CD14-positive monocyte (primary cell): ENCODE results near the gene ZBED2. TPM values are rescaled to one million over a fixed set of nuclear protein-coding genes. Genes with fewer than 3 reads are reported as not detected.

ENCODE experiments used
- DNase-seq, 3 donors: peaks; one replicate each; pipeline ENCODE4 v3.0.0-alpha.2; 2011 to 2022
- H2AFZ ChIP-seq: 2 replicates; pipeline ENCODE4 v1.6.0; 2012; ENCODE audit warnings: mild to moderate bottlenecking, low read depth, low read length, inconsistent platforms; ENCODE audit not compliant: insufficient read depth, poor library complexity, severe bottlenecking
- H3K27ac ChIP-seq, 2 donors: 1 replicate in 1 of 2; 2 replicates in 1 of 2; pipeline ENCODE4 v1.5.1; 2012 to 2013; ENCODE audit warnings: low read length in 2 of 2, control low read depth in 1 of 2, inconsistent platforms in 1 of 2, low read depth in 1 of 2, mild to moderate bottlenecking in 1 of 2
- H3K27me3 ChIP-seq, 2 donors: one replicate each; pipeline versions ENCODE4 v1.6.0 to v1.6.1; 2011 to 2013; ENCODE audit warnings: low read length in 2 of 2; ENCODE audit not compliant: control insufficient read depth in 2 of 2, insufficient read depth in 2 of 2
- H3K36me3 ChIP-seq, 2 donors: replicated peaks in 1 of 2; 1 replicate in 1 of 2; 2 replicates in 1 of 2; pipeline versions ENCODE4 v1.5.1 to v1.6.1; 2012 to 2013; ENCODE audit warnings: low read length in 2 of 2, control low read depth in 1 of 2, inconsistent platforms in 1 of 2, mild to moderate bottlenecking in 1 of 2; ENCODE audit not compliant: insufficient read depth in 2 of 2, control insufficient read depth in 1 of 2
- H3K4me1 ChIP-seq, 2 donors: 1 replicate in 1 of 2; 2 replicates in 1 of 2; pipeline versions ENCODE4 v1.5.1 to v1.6.1; 2012 to 2013; ENCODE audit warnings: low read length in 2 of 2, control low read depth in 1 of 2, inconsistent platforms in 1 of 2, mild to moderate bottlenecking in 1 of 2, moderate library complexity in 1 of 2; ENCODE audit not compliant: insufficient read depth in 2 of 2, control insufficient read depth in 1 of 2
- H3K4me2 ChIP-seq: replicated peaks from 2 replicates; pipeline ENCODE3; 2012; ENCODE audit warnings: low read length, moderate library complexity, mild to moderate bottlenecking; ENCODE audit not compliant: poor library complexity, severe bottlenecking; ENCODE audit errors: extremely low read depth
- H3K4me3 ChIP-seq, 3 experiments: fragments of 200-600 bp in 1 of 3; sonication (generic) in 1 of 3; replicated peaks in 1 of 3; 1 replicate in 2 of 3; 2 replicates in 1 of 3; pipeline ENCODE4 v1.5.1; 2011 to 2013; ENCODE audit warnings: low read length in 3 of 3, mild to moderate bottlenecking in 3 of 3, control low read depth in 2 of 3, low read depth in 2 of 3, inconsistent platforms in 1 of 3, moderate library complexity in 1 of 3
- H3K79me2 ChIP-seq: 2 replicates; pipeline ENCODE4 v1.6.0; 2012; ENCODE audit warnings: mild to moderate bottlenecking, control low read depth, inconsistent platforms, low read length, moderate library complexity; ENCODE audit not compliant: insufficient read depth
- H3K9ac ChIP-seq: 2 replicates; pipeline ENCODE4 v1.6.0; 2017; ENCODE audit warnings: low read length, mild to moderate bottlenecking; ENCODE audit not compliant: insufficient read depth, poor library complexity, severe bottlenecking
- H3K9me3 ChIP-seq, 2 donors: replicated peaks in 1 of 2; 1 replicate in 1 of 2; 2 replicates in 1 of 2; pipeline versions ENCODE4 v1.5.1 to v1.6.1; 2012 to 2013; ENCODE audit warnings: low read length in 2 of 2, control low read depth in 1 of 2; ENCODE audit not compliant: control insufficient read depth in 1 of 2, insufficient read depth in 1 of 2
- H4K20me1 ChIP-seq: 2 replicates; pipeline ENCODE4 v1.6.0; 2012; ENCODE audit warnings: mild to moderate bottlenecking, low read length, control low read depth, moderate library complexity; ENCODE audit not compliant: insufficient read depth
- H3K27ac Mint-ChIP-seq, 7 donors: one replicate each; pipeline ENCODE4 v1.8.0; 2020; ENCODE audit warnings: mild to moderate bottlenecking in 7 of 7, mixed read lengths in 7 of 7, moderate library complexity in 6 of 7, inconsistent platforms in 2 of 7
- H3K27me3 Mint-ChIP-seq, 3 donors: one replicate each; pipeline ENCODE4 v1.8.0; 2021 to 2022; ENCODE audit warnings: low read depth in 3 of 3, mild to moderate bottlenecking in 3 of 3, mixed read lengths in 3 of 3, moderate library complexity in 3 of 3, inconsistent platforms in 1 of 3
- H3K36me3 Mint-ChIP-seq, 2 donors: one replicate each; pipeline ENCODE4 v1.8.0; 2020; ENCODE audit warnings: mixed read lengths in 2 of 2, inconsistent platforms in 1 of 2, mild to moderate bottlenecking in 1 of 2
- H3K4me1 Mint-ChIP-seq: one replicate; pipeline ENCODE4 v1.8.0; 2020; ENCODE audit warnings: mild to moderate bottlenecking, mixed read lengths
- H3K4me3 Mint-ChIP-seq, 2 donors: one replicate each; pipeline ENCODE4 v1.8.0; 2020; ENCODE audit warnings: mild to moderate bottlenecking in 2 of 2, mixed read lengths in 2 of 2, moderate library complexity in 1 of 2
- H3K9me3 Mint-ChIP-seq, 7 donors: one replicate each; pipeline ENCODE4 v1.8.0; 2020 to 2022; ENCODE audit warnings: mixed read lengths in 7 of 7, mild to moderate bottlenecking in 6 of 7, moderate library complexity in 6 of 7, inconsistent platforms in 2 of 7
- CTCF ChIP-seq: fragments of 200-600 bp; IDR thresholded peaks from one replicate; pipeline ENCODE4 v1.8.0; 2022; ENCODE audit warnings: antibody characterized with exemption, mild to moderate bottlenecking
- WGBS: methylation state at CpG from one replicate; pipeline ENCODE4 v1.1.5; 2013; ENCODE audit warnings: missing lambda C conversion rate; ENCODE audit not compliant: insufficient coverage; 5-methylcytosine and 5-hydroxymethylcytosine counted together
- intact Hi-C, 2 donors: fragments of 100-400 bp; cut with micrococcal nuclease; formaldehyde crosslinking; loops; one replicate each; pipeline versions ENCODE4 v1.15.0 to v1.15.1; 2023
- polyA plus RNA-seq, 3 donors: library from polyadenylated mRNA; depleted of rRNA in 1 of 3; unstranded in 2 of 3; stranded (reverse) in 1 of 3; fragments of 300-500 nt in 2 of 3; fragments of >200 nt in 1 of 3; fragmentation: Illumina TruSeq in 2 of 3; gene quantifications; 1 replicate in 2 of 3; 2 replicates in 1 of 3; pipeline ENCODE4 v1.2.3, GENCODE V29; 2012 to 2021

The ZBED2 gene
- polyA plus RNA-seq, 3 donors = not detected

GRCh38 chr3:111596328-111596727 is 1.2 kb upstream of the ZBED2 start:
- WGBS = no CpG with 5 or more reads among the region's 4 CpGs
- no peaks in the 10 kb centered on the region for H3K36me3 ChIP-seq

GRCh38 chr3:111594781-111595180 is 365 bp downstream of the ZBED2 start:
- no peak for TF ChIP-seq CTCF
- Mint-ChIP-seq H3K4me3 (no peak overlapping the region), H3K36me3 (no peaks in the 10 kb centered on the region), H3K27ac (no peak overlapping the region), H3K9me3 (peaks cover 0 to 3% (median 0%) of the 10 kb centered on the region in 7 donors), H3K4me1 (no peaks in the 10 kb centered on the region), H3K27me3 (peaks cover 0 to 1% (median 0%) of the 10 kb centered on the region in 3 donors)
- no CpG with 5 or more reads among the region's 1 CpG for WGBS
- H3K27ac ChIP-seq = no peak overlapping the region
- H3K4me3 ChIP-seq = no peak overlapping the region
- no peak overlapping the region for H3K9ac ChIP-seq
- no peak overlapping the region for H2AFZ ChIP-seq
- intact Hi-C loops = no loop called here
- H3K4me2 ChIP-seq = no peak overlapping the region
- no peaks in the 10 kb centered on the region for H3K79me2 ChIP-seq
- no peaks in the 10 kb centered on the region for H3K36me3 ChIP-seq
- H3K4me1 ChIP-seq = no peaks in the 10 kb centered on the region
- no peaks in the 10 kb centered on the region for H3K27me3 ChIP-seq
- no peaks in the 10 kb centered on the region for H4K20me1 ChIP-seq
- H3K9me3 ChIP-seq = no peaks in the 10 kb centered on the region
- no peak for DNase-seq

More at GRCh38 chr3:111596328-111596727, 1.2 kb upstream of the ZBED2 start:
- Histone ChIP-seq H3K4me1 (no peaks in the 10 kb centered on the region), H3K4me3 (no peak overlapping the region), H4K20me1 (no peaks in the 10 kb centered on the region), H3K27ac (no peak overlapping the region), H3K9me3 (no peaks in the 10 kb centered on the region), H3K4me2 (no peak overlapping the region), H3K79me2 (no peaks in the 10 kb centered on the region), H3K27me3 (no peaks in the 10 kb centered on the region), H2AFZ (no peak overlapping the region), H3K9ac (no peak overlapping the region)
- H3K27ac Mint-ChIP-seq = no peak overlapping the region
- peaks cover 0 to 3% (median 0%) of the 10 kb centered on the region in 7 donors for H3K9me3 Mint-ChIP-seq
- peaks cover 0 to 1% (median 0%) of the 10 kb centered on the region in 3 donors for H3K27me3 Mint-ChIP-seq
- intact Hi-C loops = no loop called here
- no peaks in the 10 kb centered on the region for H3K4me1 Mint-ChIP-seq
- no peak for TF ChIP-seq CTCF
- H3K36me3 Mint-ChIP-seq = no peaks in the 10 kb centered on the region
- no peak for DNase-seq
- no peak overlapping the region for H3K4me3 Mint-ChIP-seq
